HepG2 (cell line): ENCODE data around the gene ZNF581.

Source experiments
- ATF7 ChIP-seq, 2 experiments: fragments of 450-650 bp in 1 of 2; sonication (generic) in 1 of 2; formaldehyde crosslinking in 1 of 2; IDR thresholded peaks; 2 replicates each; pipeline versions ENCODE4 v1.4.0 to v1.6.1; 2016 to 2020; ENCODE audit warnings: antibody characterized with exemption in 1 of 2, mild to moderate bottlenecking in 1 of 2, missing genetic modification reagents in 1 of 2
- CTCF ChIP-seq: sonication (generic); formaldehyde crosslinking; IDR thresholded peaks from 2 replicates; pipeline ENCODE4 v1.5.0; 2020; ENCODE audit warnings: mild to moderate bottlenecking, missing genetic modification reagents, moderate library complexity
- DBP ChIP-seq: sonication (generic); formaldehyde crosslinking; IDR thresholded peaks from 2 replicates; pipeline ENCODE4 v1.4.0; 2020; ENCODE audit warnings: missing genetic modification reagents; ENCODE audit errors: not compliant biosample characterization
- EZH2 ChIP-seq: conservative IDR thresholded peaks from 2 replicates; pipeline ENCODE4 v1.6.1; 2012; ENCODE audit warnings: mild to moderate bottlenecking, low read depth, low read length, moderate library complexity
- FOSL2 ChIP-seq: sonication (generic); formaldehyde crosslinking; IDR thresholded peaks from 2 replicates; pipeline ENCODE4 v1.4.0; 2020; ENCODE audit warnings: missing genetic modification reagents
- POLR2A ChIP-seq, 2 experiments: IDR thresholded peaks; 2 replicates each; pipeline ENCODE4 v1.6.1; 2011; ENCODE audit warnings: low read depth in 2 of 2, low read length in 2 of 2, mild to moderate bottlenecking in 1 of 2, moderate library complexity in 1 of 2; ENCODE audit not compliant: insufficient read depth in 1 of 2
- POLR2AphosphoS5 ChIP-seq: IDR thresholded peaks from 2 replicates; pipeline ENCODE4 v1.6.1; 2012; ENCODE audit warnings: low read depth, low read length
- SKI ChIP-seq: fragments of 450-650 bp; IDR thresholded peaks from one replicate; pipeline ENCODE4 v1.6.1; 2018; ENCODE audit warnings: mild to moderate bottlenecking; ENCODE audit not compliant: partially characterized antibody
- SNAPC5 ChIP-seq: sonication (generic); formaldehyde crosslinking; IDR thresholded peaks from 2 replicates; pipeline ENCODE4 v1.8.1; 2023; ENCODE audit warnings: mild to moderate bottlenecking, missing genetic modification reagents, borderline replicate concordance
- ZNF570 ChIP-seq: sonication (generic); formaldehyde crosslinking; IDR thresholded peaks from 2 replicates; pipeline ENCODE4 v1.4.0; 2020; ENCODE audit warnings: mild to moderate bottlenecking, missing genetic modification reagents, borderline replicate concordance
- ZNF605 ChIP-seq: sonication (generic); formaldehyde crosslinking; IDR thresholded peaks from 2 replicates; pipeline ENCODE4 v1.8.0; 2022; ENCODE audit warnings: mild to moderate bottlenecking, missing genetic modification reagents

GRCh38 chr19:55686311-55687050, 43.0 kb downstream of the ZNF581 start:
- TF ChIP-seq ZNF570: no peak
- TF ChIP-seq DBP (CRISPR knock-in tag): no peak
- TF ChIP-seq POLR2AphosphoS5: no peak
- TF ChIP-seq EZH2: no peak
- no peak for TF ChIP-seq SKI
- no peak for TF ChIP-seq FOSL2 (CRISPR knock-in tag)
- TF ChIP-seq SNAPC5 (CRISPR knock-in tag): no peak
- TF ChIP-seq POLR2A (IDR thresholded peaks at IDR 0.05; ENCODE audit: insufficient read depth in 1 of 2, low read depth in 2 of 2, low read length in 2 of 2): no peak
- no peak for TF ChIP-seq ATF7 (IDR thresholded peaks at IDR 0.05)
- TF ChIP-seq ATF7 (CRISPR knock-in tag; IDR thresholded peaks at IDR 0.05): no peak
- no peak for TF ChIP-seq CTCF (CRISPR knock-in tag)
- no peak for TF ChIP-seq ZNF605
